COLO829 (cell line): ENCODE results near the gene DHRS3.
"Not testable (repeated sequence)": the region's sequence is repeated elsewhere in the genome, so short reads cannot be mapped to it uniquely, and the experiment has no call there.

Source experiments
- DNase-seq: peaks from one replicate; pipeline ENCODE4 v3.0.0; 2012; ENCODE audit warnings: low spot score

Gene DHRS3

GRCh38 chr1:12617901-12618660, at the start of gene DHRS3:
Gene DHRS3 (minus strand): TSS chr1:12618210. CDS start chr1:12617348, 862 bp downstream.
- DNase-seq = no peak

GRCh38 chr1:12666141-12666735, 48.2 kb upstream of the DHRS3 start:
- DNase-seq = no peak

- DNase-seq = no peak
Observed at GRCh38 chr1:12665511-12665910, 47.5 kb upstream of the DHRS3 start.

GRCh38 chr1:12662556-12662955, 44.5 kb upstream of the DHRS3 start:
- DNase-seq = no peak

GRCh38 chr1:12661606-12662219, 43.7 kb upstream of the DHRS3 start:
- no peak for DNase-seq

- DNase-seq = peak; percentile 94
Observed at GRCh38 chr1:12658531-12659453, 40.8 kb upstream of the DHRS3 start.

GRCh38 chr1:12657885-12658512, 40.0 kb upstream of the DHRS3 start:
- DNase-seq = not testable (repeated sequence)

- DNase-seq = no peak
Observed at GRCh38 chr1:12657060-12657884, 39.3 kb upstream of the DHRS3 start.

GRCh38 chr1:12656575-12656974, 38.6 kb upstream of the DHRS3 start:
- DNase-seq = no peak

- no peak for DNase-seq
Observed at GRCh38 chr1:12654657-12655056, 36.6 kb upstream of the DHRS3 start.

GRCh38 chr1:12654004-12654567, 36.1 kb upstream of the DHRS3 start:
- no peak for DNase-seq

- no peak for DNase-seq
Observed at GRCh38 chr1:12649971-12650421, 32.0 kb upstream of the DHRS3 start.

GRCh38 chr1:12648741-12649140, 30.7 kb upstream of the DHRS3 start:
- no peak for DNase-seq

- DNase-seq = not testable (repeated sequence)
Observed at GRCh38 chr1:12645401-12645800, 27.4 kb upstream of the DHRS3 start.

GRCh38 chr1:12644829-12645228, 26.8 kb upstream of the DHRS3 start:
- DNase-seq = no peak

GRCh38 chr1:12644237-12644636, 26.2 kb upstream of the DHRS3 start:
- no peak for DNase-seq

- no peak for DNase-seq
Observed at GRCh38 chr1:12643785-12644184, 25.8 kb upstream of the DHRS3 start, which contains the start of gene AADACL4. Gene AADACL4 (plus strand): TSS chr1:12644085. CDS start chr1:12644547, 462 bp downstream.

- no peak for DNase-seq
Observed at GRCh38 chr1:12643079-12643478, 25.1 kb upstream of the DHRS3 start.

- no peak for DNase-seq
Observed at GRCh38 chr1:12640958-12641272, 22.9 kb upstream of the DHRS3 start.

- no peak for DNase-seq
Observed at GRCh38 chr1:12640237-12640957, 22.4 kb upstream of the DHRS3 start.
